ENCODE data around the gene CSTB. TPM values are rescaled to one million over a fixed set of nuclear protein-coding genes. Genes with fewer than 3 reads are reported as not detected.
A peak's percentile ranks its signal among the peaks of the same experiment; 100 is the strongest.

The CSTB gene
- total RNA-seq, 2 donors from 2014 or later: 2.3 to 8.4 TPM

GRCh38 chr21:43728467-43729390, 47.4 kb downstream of the CSTB start:
- DNase-seq (ENCODE audit: low spot score) (peak; percentile 87), ATAC-seq (ENCODE audit: insufficient number of reproducible peaks, low FRiP score, low read depth) (peak; percentile 77)
- no peaks in the 10 kb centered on the region for H3K36me3 ChIP-seq

GRCh38 chr21:43728154-43728466, 48.0 kb downstream of the CSTB start:
- DNase-seq (ENCODE audit: low spot score) (no peak), ATAC-seq (ENCODE audit: insufficient number of reproducible peaks, low FRiP score, low read depth) (no peak)
- H3K9me3 ChIP-seq: no peaks in the 10 kb centered on the region
- no peak for TF ChIP-seq CTCF (IDR thresholded peaks at IDR 0.05)
- peak overlapping the region; percentile 92 to 97 for H3K27ac ChIP-seq
- H3K4me3 ChIP-seq: peak overlapping the region; percentile 68
- H3K36me3 ChIP-seq: no peaks in the 10 kb centered on the region
- no peaks in the 10 kb centered on the region for H3K27me3 ChIP-seq (replicated peaks; ENCODE audit: insufficient read depth)
- peaks cover 30 to 70% of the 10 kb centered on the region in 2 donors for H3K4me1 ChIP-seq (ENCODE audit: control insufficient read depth in 1 of 2, low read depth in 2 of 2)

More at GRCh38 chr21:43728467-43729390, 47.4 kb downstream of the CSTB start:
- Histone ChIP-seq H3K4me1 (ENCODE audit: control insufficient read depth in 1 of 2, low read depth in 2 of 2) (peaks cover 36 to 76% of the 10 kb centered on the region in 2 donors), H3K9me3 (no peaks in the 10 kb centered on the region), H3K27ac (peak overlapping the region; percentile 92 to 97), H3K27me3 (replicated peaks; ENCODE audit: insufficient read depth) (no peaks in the 10 kb centered on the region), H3K4me3 (peak overlapping the region; percentile 68)
- TF ChIP-seq CTCF (IDR thresholded peaks at IDR 0.05): peak; percentile 30

GRCh38 chr21:43727519-43728153, 48.5 kb downstream of the CSTB start:
- no peaks in the 10 kb centered on the region for H3K27me3 ChIP-seq (replicated peaks; ENCODE audit: insufficient read depth)
- no peak for TF ChIP-seq CTCF (IDR thresholded peaks at IDR 0.05)
- no peaks in the 10 kb centered on the region for H3K9me3 ChIP-seq
- H3K4me3 ChIP-seq: peak overlapping the region; percentile 68
- H3K27ac ChIP-seq: peak overlapping the region; percentile 92 to 97
- no peaks in the 10 kb centered on the region for H3K36me3 ChIP-seq
- ATAC-seq (ENCODE audit: insufficient number of reproducible peaks, low FRiP score, low read depth) (no peak), DNase-seq (ENCODE audit: low spot score) (no peak)
- peaks cover 30 to 68% of the 10 kb centered on the region in 2 donors for H3K4me1 ChIP-seq (ENCODE audit: control insufficient read depth in 1 of 2, low read depth in 2 of 2)

GRCh38 chr21:43726686-43727518, 49.2 kb downstream of the CSTB start:
- DNase-seq (ENCODE audit: low spot score): no peak
- Histone ChIP-seq H3K27ac (peak overlapping the region; percentile 92 to 97), H3K27me3 (replicated peaks; ENCODE audit: insufficient read depth) (no peaks in the 10 kb centered on the region), H3K4me3 (peak overlapping the region; percentile 68), H3K9me3 (no peaks in the 10 kb centered on the region), H3K36me3 (no peaks in the 10 kb centered on the region), H3K4me1 (ENCODE audit: control insufficient read depth in 1 of 2, low read depth in 2 of 2) (peaks cover 31 to 67% of the 10 kb centered on the region in 2 donors)
- ATAC-seq (ENCODE audit: insufficient number of reproducible peaks, low FRiP score, low read depth): no peak
- no peak for TF ChIP-seq CTCF (IDR thresholded peaks at IDR 0.05)

Other genes with a start within 250 kb of the CSTB start
- gene HSF2BP, start 116.8 kb downstream of the CSTB start, total RNA-seq: under 1 TPM in 1 of 2 donors, not detected in 1; 0.78 TPM
- 10 to 100 TPM; 17.6 to 31.5 TPM for gene RRP1B, start 116.7 kb downstream of the CSTB start, total RNA-seq
- gene PDXK, start 57.2 kb downstream of the CSTB start, total RNA-seq: 10 to 100 TPM; 52.4 to 64.7 TPM
- gene RRP1, start 13.3 kb upstream of the CSTB start, total RNA-seq: 10 to 100 TPM; 21.3 to 34.3 TPM
- 10 to 100 TPM; 32.8 to 37.9 TPM for gene AGPAT3, start 88.9 kb upstream of the CSTB start, total RNA-seq
- gene TRAPPC10, start 236.0 kb upstream of the CSTB start, total RNA-seq: 10 to 100 TPM; 45.9 to 47.9 TPM

All from thoracic aorta (tissue), 2 donors.